Measurements from ENCODE around the gene TTC12. TPM values are rescaled to one million over a fixed set of nuclear protein-coding genes. Genes with fewer than 3 reads are reported as not detected.

TTC12 gene
- total and polyA plus RNA-seq, 2 of the 4 experiments (the other 2 are of a cell fraction): 10.0 to 14.7 TPM

DNA sequence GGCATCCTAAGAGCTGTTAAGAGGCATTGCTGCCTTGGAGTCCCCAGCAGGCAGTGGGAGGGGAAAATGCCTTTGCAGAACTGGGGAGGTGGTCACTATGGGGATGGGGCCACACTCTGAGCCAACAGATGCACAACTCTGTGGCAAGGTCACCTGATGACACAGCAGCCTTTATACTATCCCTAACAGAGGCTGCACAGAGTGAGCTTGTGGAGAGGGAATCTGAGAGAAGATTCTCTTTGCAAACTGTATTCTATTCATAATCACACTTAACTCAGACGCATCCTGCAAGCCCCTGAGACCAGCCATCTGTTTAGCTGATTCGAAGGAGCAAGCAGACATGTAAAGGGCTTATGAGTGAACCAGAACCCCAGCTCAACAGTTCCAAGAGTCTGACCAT, 49.0 kb upstream of the TTC12 start:
- no peak overlapping the region for H3K9ac ChIP-seq (ENCODE audit: low read depth, low read length)
- no peak overlapping the region for H2BK120ac ChIP-seq (ENCODE audit: low read depth, low read length)
- BruUV-seq (replicated peaks): no TSS peak
- H3K9me3 ChIP-seq (ENCODE audit: control insufficient read depth, insufficient read depth, low read length): no peaks in the 10 kb centered on the region
- H4K20me1 ChIP-seq (ENCODE audit: insufficient read depth, low read length): no peaks in the 10 kb centered on the region; the same call in 1 of the 2 replicates
- ATAC-seq (ENCODE audit: low read depth): no peak
- no peak overlapping the region for H2AFZ ChIP-seq (replicated peaks; ENCODE audit: low read length, poor library complexity)
- H4K91ac ChIP-seq (ENCODE audit: insufficient read depth, low read depth, low read length): no peak overlapping the region
- no peaks in the 10 kb centered on the region; the same call in 1 of the 2 replicates for H3K27me3 ChIP-seq (ENCODE audit: control insufficient read depth, insufficient read depth, low read length)
- H3K4me3 ChIP-seq (ENCODE audit: insufficient read depth, low read depth, low read length): no peak overlapping the region
- in situ Hi-C loops (cut with MboI; ENCODE audit: low sequenced_read_pairs) (no loop called here), intact Hi-C loops (cut with micrococcal nuclease) (no loop called here), dilution Hi-C loops (cut with HindIII; ENCODE audit: low sequenced_read_pairs, unreplicated experiment) (no loop called here)
- no peak overlapping the region for H3K56ac ChIP-seq (ENCODE audit: extremely low read depth, insufficient read depth, low read length)
- H3K9me1 ChIP-seq (ENCODE audit: insufficient read depth, low read length): no peaks in the 10 kb centered on the region
- no peaks in the 10 kb centered on the region for H3K36me3 ChIP-seq (ENCODE audit: control insufficient read depth, insufficient read depth, low read length)
- no peak overlapping the region for H2AK5ac ChIP-seq (ENCODE audit: low read depth, low read length)
- no peak overlapping the region for H2BK5ac ChIP-seq (ENCODE audit: low read depth, low read length, poor library complexity, severe bottlenecking)
- ChIA-PET CTCF (no interaction called here), POLR2A (ENCODE audit: unreplicated experiment) (no interaction called here)
- no peak overlapping the region for H2BK20ac ChIP-seq (ENCODE audit: low read depth, low read length)
- no peaks in the 10 kb centered on the region for H3K79me1 ChIP-seq (ENCODE audit: low read depth in 1 of 2, low read length in 2 of 2)
- TF ChIP-seq ELK1 (IDR thresholded peaks at IDR 0.05; ENCODE audit: borderline replicate concordance, low read depth, low read length) (no peak), BHLHE40 (IDR thresholded peaks at IDR 0.05; ENCODE audit: low read depth, low read length) (no peak), CHD1 (IDR thresholded peaks at IDR 0.05; ENCODE audit: low read depth, low read length) (no peak), RFX5 (IDR thresholded peaks at IDR 0.05; ENCODE audit: low read depth, low read length) (no peak), RCOR1 (IDR thresholded peaks at IDR 0.05; ENCODE audit: insufficient replicate concordance, low read length) (no peak), FOS (IDR thresholded peaks at IDR 0.05; ENCODE audit: low read depth, low read length) (no peak), NFE2L2 (IDR thresholded peaks at IDR 0.05; ENCODE audit: low read depth, low read length) (no peak), CEBPB (IDR thresholded peaks at IDR 0.05; ENCODE audit: low read depth, low read length) (no peak), MXI1 (IDR thresholded peaks at IDR 0.05; ENCODE audit: borderline replicate concordance, low read depth, low read length) (no peak), MAZ (IDR thresholded peaks at IDR 0.05; ENCODE audit: borderline replicate concordance, low read depth, low read length) (no peak), RAD21 (IDR thresholded peaks at IDR 0.05; ENCODE audit: low read length) (no peak)
- TF ChIP-seq, protein P1, sequence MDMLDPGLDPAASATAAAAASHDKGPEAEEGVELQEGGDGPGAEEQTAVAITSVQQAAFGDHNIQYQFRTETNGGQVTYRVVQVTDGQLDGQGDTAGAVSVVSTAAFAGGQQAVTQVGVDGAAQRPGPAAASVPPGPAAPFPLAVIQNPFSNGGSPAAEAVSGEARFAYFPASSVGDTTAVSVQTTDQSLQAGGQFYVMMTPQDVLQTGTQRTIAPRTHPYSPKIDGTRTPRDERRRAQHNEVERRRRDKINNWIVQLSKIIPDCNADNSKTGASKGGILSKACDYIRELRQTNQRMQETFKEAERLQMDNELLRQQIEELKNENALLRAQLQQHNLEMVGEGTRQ (IDR thresholded peaks at IDR 0.05; ENCODE audit: low read depth, low read length): no peak
- TF ChIP-seq, protein P2, sequence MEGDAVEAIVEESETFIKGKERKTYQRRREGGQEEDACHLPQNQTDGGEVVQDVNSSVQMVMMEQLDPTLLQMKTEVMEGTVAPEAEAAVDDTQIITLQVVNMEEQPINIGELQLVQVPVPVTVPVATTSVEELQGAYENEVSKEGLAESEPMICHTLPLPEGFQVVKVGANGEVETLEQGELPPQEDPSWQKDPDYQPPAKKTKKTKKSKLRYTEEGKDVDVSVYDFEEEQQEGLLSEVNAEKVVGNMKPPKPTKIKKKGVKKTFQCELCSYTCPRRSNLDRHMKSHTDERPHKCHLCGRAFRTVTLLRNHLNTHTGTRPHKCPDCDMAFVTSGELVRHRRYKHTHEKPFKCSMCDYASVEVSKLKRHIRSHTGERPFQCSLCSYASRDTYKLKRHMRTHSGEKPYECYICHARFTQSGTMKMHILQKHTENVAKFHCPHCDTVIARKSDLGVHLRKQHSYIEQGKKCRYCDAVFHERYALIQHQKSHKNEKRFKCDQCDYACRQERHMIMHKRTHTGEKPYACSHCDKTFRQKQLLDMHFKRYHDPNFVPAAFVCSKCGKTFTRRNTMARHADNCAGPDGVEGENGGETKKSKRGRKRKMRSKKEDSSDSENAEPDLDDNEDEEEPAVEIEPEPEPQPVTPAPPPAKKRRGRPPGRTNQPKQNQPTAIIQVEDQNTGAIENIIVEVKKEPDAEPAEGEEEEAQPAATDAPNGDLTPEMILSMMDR (conservative IDR thresholded peaks at IDR 0.05; ENCODE audit: low read depth, low read length): no peak
- H3K4me2 ChIP-seq (ENCODE audit: low read depth, low read length): no peak overlapping the region
- no peak overlapping the region for H4K8ac ChIP-seq (ENCODE audit: low read depth in 2 of 2, low read length in 2 of 2)
- no peak overlapping the region for H4K5ac ChIP-seq (ENCODE audit: low read depth, low read length)
- no peak overlapping the region for H2BK15ac ChIP-seq (ENCODE audit: low read depth, low read length)
- H3K14ac ChIP-seq (replicated peaks; ENCODE audit: low read depth, low read length): no peak overlapping the region
- no peak overlapping the region for H3K18ac ChIP-seq (ENCODE audit: low read depth, low read length)
- no peak overlapping the region for H3K23ac ChIP-seq (ENCODE audit: low read depth, low read length)
- H2AK9ac ChIP-seq (replicated peaks; ENCODE audit: low read depth, low read length, poor library complexity): no peak overlapping the region
- no peak for DNase-seq
- H3K27ac ChIP-seq (ENCODE audit: insufficient read depth, low read length): no peak overlapping the region
- H3K4me1 ChIP-seq (ENCODE audit: control insufficient read depth, insufficient read depth, low read length): no peaks in the 10 kb centered on the region
- WGBS, 2 experiments (ENCODE audit: extremely low coverage in 2 of 2, insufficient read length in 1 of 2): no CpG with 5 or more reads among the region's 2 CpGs
- no peak overlapping the region for H3K4ac ChIP-seq (ENCODE audit: low read depth, low read length)

All from IMR-90 (cell line).